Activated CD8-positive, alpha-beta T cell treated with anti-CD3 and anti-CD28 coated beads for 36 hours (primary cell): Measurements from ENCODE around the gene HOOK1. TPM values are rescaled to one million over a fixed set of nuclear protein-coding genes. Genes with fewer than 3 reads are reported as not detected.

Source experiments
- ATAC-seq: fragments of 200-7000 bp; cut with Tn5 transposase; one replicate; pipeline ENCODE4 v1.10.0; 2021; ENCODE audit warnings: mild to moderate bottlenecking, moderate library complexity
- CTCF ChIA-PET: fragments of 350-600 bp; sonication (Branson Sonifier 250); formaldehyde crosslinking; loops from one replicate; lab custom pipeline; 2021; ENCODE audit warnings: antibody characterized with exemption; lab: Charles Lee
- POLR2A ChIA-PET: fragments of 350-600 bp; sonication (Branson Sonifier 250); formaldehyde crosslinking; loops from one replicate; lab custom pipeline; 2021; ENCODE audit warnings: antibody characterized with exemption; lab: Charles Lee
- DNase-seq: peaks from one replicate; pipeline ENCODE4 v3.0.0-alpha.2; 2020
- H3K27ac Mint-ChIP-seq: one replicate; pipeline ENCODE4 v1.8.0; 2021; ENCODE audit warnings: mild to moderate bottlenecking, mixed read lengths
- H3K27me3 Mint-ChIP-seq: one replicate; pipeline ENCODE4 v1.8.0; 2021; ENCODE audit warnings: mixed read lengths
- H3K36me3 Mint-ChIP-seq: one replicate; pipeline ENCODE4 v1.8.0; 2021; ENCODE audit warnings: low read depth, mixed read lengths
- H3K4me1 Mint-ChIP-seq: one replicate; pipeline ENCODE4 v1.8.0; 2021; ENCODE audit warnings: low read depth, mixed read lengths
- H3K4me3 Mint-ChIP-seq: one replicate; pipeline ENCODE4 v1.8.0; 2021; ENCODE audit warnings: mild to moderate bottlenecking, moderate library complexity, mixed read lengths
- H3K9me3 Mint-ChIP-seq: one replicate; pipeline ENCODE4 v1.8.0; 2021; ENCODE audit warnings: mixed read lengths
- CTCF ChIP-seq: fragments of 200-600 bp; IDR thresholded peaks from one replicate; pipeline ENCODE4 v1.8.0; 2022; ENCODE audit warnings: antibody characterized with exemption, mild to moderate bottlenecking
- intact Hi-C: fragments of 100-400 bp; cut with micrococcal nuclease; formaldehyde crosslinking; loops from one replicate; pipeline ENCODE4 v1.10.0; 2022
- total RNA-seq, 2 experiments: library from RNA; stranded (reverse); gene quantifications; one replicate each; pipeline ENCODE4 v1.2.3, GENCODE V29; 2021

The HOOK1 gene
- total RNA-seq, 2 experiments from 2014 or later, result 13.3 to 15.9 TPM

- POLR2A ChIA-PET, result no interaction called here
- Mint-ChIP-seq H3K4me1 (peaks cover 3% of the 10 kb centered on the region), H3K27me3 (no peaks in the 10 kb centered on the region), H3K4me3 (no peak overlapping the region), H3K36me3 (no peaks in the 10 kb centered on the region), H3K27ac (no peak overlapping the region), H3K9me3 (no peaks in the 10 kb centered on the region)
- intact Hi-C loops, result no loop called here
- ATAC-seq (no peak), DNase-seq (no peak)
- no peak for TF ChIP-seq CTCF
- CTCF ChIA-PET, result interaction anchor here (1.1 to 5.1 kb wide), 2 partner anchors 10 to 11 kb away, joined by 3 to 23 read pairs; no protein-coding TSS in a partner anchor
Measured at GRCh38 chr1:59768792-59769735, 45.7 kb upstream of the HOOK1 start.

- Mint-ChIP-seq H3K36me3 (no peaks in the 10 kb centered on the region), H3K4me3 (no peak overlapping the region), H3K27me3 (no peaks in the 10 kb centered on the region), H3K9me3 (no peaks in the 10 kb centered on the region), H3K4me1 (peaks cover 3% of the 10 kb centered on the region), H3K27ac (no peak overlapping the region)
- ChIA-PET CTCF (interaction anchor here (1.1 to 5.1 kb wide), 2 partner anchors 11 kb away, joined by 3 to 23 read pairs; no protein-coding TSS in a partner anchor), POLR2A (no interaction called here)
- no peak for TF ChIP-seq CTCF
- DNase-seq (no peak), ATAC-seq (no peak)
- intact Hi-C loops, result no loop called here
Measured at GRCh38 chr1:59769736-59770095, 45.0 kb upstream of the HOOK1 start.

- ATAC-seq (no peak), DNase-seq (no peak)
- ChIA-PET POLR2A (no interaction called here), CTCF (interaction anchor here (1.0 to 5.1 kb wide), 3 partner anchors 8 to 12 kb away, joined by 3 to 23 read pairs (median 4); no protein-coding TSS in a partner anchor)
- Mint-ChIP-seq H3K27me3 (no peaks in the 10 kb centered on the region), H3K9me3 (no peaks in the 10 kb centered on the region), H3K4me1 (peaks cover 3% of the 10 kb centered on the region), H3K36me3 (no peaks in the 10 kb centered on the region), H3K4me3 (no peak overlapping the region), H3K27ac (no peak overlapping the region)
- intact Hi-C loops, result no loop called here
- TF ChIP-seq CTCF, result no peak
Measured at GRCh38 chr1:59771361-59771760, 43.4 kb upstream of the HOOK1 start.

GRCh38 chr1:59775480-59775879, 39.3 kb upstream of the HOOK1 start:
- POLR2A ChIA-PET, result no interaction called here
- DNase-seq, result no peak
- H3K4me3 Mint-ChIP-seq, result no peak overlapping the region
- ATAC-seq, result no peak
- H3K4me1 Mint-ChIP-seq, result no peaks in the 10 kb centered on the region
- no peak overlapping the region for H3K27ac Mint-ChIP-seq
- intact Hi-C loops, result no loop called here
- H3K36me3 Mint-ChIP-seq, result no peaks in the 10 kb centered on the region
- H3K27me3 Mint-ChIP-seq, result no peaks in the 10 kb centered on the region
- no peak for TF ChIP-seq CTCF
- CTCF ChIA-PET, result interaction anchor here (0.8 kb wide), 1 partner anchor 172 kb away, joined by 3 read pairs; no protein-coding TSS in a partner anchor
- no peaks in the 10 kb centered on the region for H3K9me3 Mint-ChIP-seq
